ENCODE data around the gene FAM222A.

DNA sequence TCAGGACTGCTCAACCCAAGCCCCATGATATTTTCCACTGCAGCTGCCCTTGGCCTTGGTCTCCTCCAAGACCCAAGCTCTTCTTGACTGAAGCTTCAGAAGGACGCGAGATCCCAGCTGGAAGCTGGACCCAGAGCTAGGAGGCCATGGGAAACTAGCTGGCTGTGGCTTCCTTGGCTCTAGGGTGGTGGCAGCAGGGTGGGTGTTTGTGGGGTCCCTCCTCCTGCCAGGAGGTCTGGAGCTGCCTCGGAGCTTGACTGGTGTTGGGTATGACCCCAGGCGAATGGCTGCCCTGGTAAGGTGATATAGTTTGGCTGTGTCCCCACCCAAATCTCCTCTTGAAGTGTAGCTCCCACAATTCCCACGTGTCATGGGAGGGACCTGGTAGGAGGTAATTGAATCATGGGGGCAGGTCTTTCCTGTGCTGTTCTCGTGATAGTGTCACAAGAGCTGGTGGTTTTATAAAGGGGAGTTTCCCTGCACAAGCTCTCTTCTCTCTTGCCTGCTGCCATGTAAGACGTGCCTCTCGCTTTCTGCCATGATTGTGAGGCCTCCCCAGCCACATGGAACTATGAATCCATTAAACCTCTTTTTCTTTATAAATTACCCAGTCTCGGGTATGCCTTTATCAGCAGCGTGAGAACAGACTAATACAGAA lies 68.2 kb downstream of the FAM222A start:
- TF ChIP-seq EZH2phosphoT487 (IDR thresholded peaks at IDR 0.05; ENCODE audit: borderline replicate concordance, low read length) (no peak), CTCF (IDR thresholded peaks at IDR 0.05; ENCODE audit: low read depth, low read length, poor library complexity, severe bottlenecking) (no peak)
